Activated T-cell treated with anti-CD3 and anti-CD28 coated beads, Interleukin-2, amount 50 U/mL, for 1 hour (primary cell): Measurements from ENCODE around the gene GPR101.
"Not testable (repeated sequence)": the region's sequence is repeated elsewhere in the genome, so short reads cannot be mapped to it uniquely, and the experiment has no call there.

ENCODE experiments used
- DNase-seq: peaks from one replicate; pipeline ENCODE4 v3.0.0-alpha.2; 2020

Gene GPR101

DNA sequence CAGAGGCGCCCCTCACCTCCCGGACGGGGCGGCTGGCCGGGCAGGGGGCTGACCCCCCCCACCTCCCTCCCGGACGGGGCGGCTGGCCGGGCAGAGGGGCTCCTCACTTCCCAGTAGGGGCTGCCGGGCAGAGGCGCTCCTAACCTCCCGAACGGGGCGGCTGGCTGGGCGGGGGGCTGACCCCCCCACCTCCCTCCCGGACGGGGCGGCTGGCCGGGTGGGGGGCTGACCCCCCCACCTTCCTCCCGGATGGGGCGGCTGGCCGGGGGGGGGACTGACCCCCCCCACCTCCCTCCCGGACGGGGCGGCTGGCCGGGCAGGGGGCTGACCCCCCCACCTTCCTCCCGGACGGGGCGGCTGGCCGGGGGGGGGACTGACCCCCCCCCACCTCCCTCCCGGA is 33.6 kb downstream of the GPR101 start:
- not testable (repeated sequence) for DNase-seq

GRCh38 chrX:136999024-136999423 is 34.8 kb downstream of the GPR101 start:
- DNase-seq = no peak
